Left renal cortex interstitium (tissue), 4 donors: ENCODE results near the gene TBC1D16. TPM values are rescaled to one million over a fixed set of nuclear protein-coding genes. Genes with fewer than 3 reads are reported as not detected.
"Not testable (repeated sequence)": the region's sequence is repeated elsewhere in the genome, so short reads cannot be mapped to it uniquely, and the experiment has no call there.

Source experiments
- DNase-seq, 4 donors: peaks; one replicate each; pipeline ENCODE4 v3.0.0-alpha.2; 2013; ENCODE audit warnings: low read depth in 4 of 4, low spot score in 2 of 4, missing footprints in 1 of 4
- polyA plus RNA-seq, 4 donors: library from polyadenylated mRNA; unstranded; fragments of 120-200 nt; gene quantifications; one replicate each; pipeline ENCODE4 v1.2.1, GENCODE V29; 2013; ENCODE audit not compliant: insufficient read length in 4 of 4

Gene TBC1D16
- polyA plus RNA-seq, 4 donors = 28.0 to 37.1 (median 33.9) TPM

DNA sequence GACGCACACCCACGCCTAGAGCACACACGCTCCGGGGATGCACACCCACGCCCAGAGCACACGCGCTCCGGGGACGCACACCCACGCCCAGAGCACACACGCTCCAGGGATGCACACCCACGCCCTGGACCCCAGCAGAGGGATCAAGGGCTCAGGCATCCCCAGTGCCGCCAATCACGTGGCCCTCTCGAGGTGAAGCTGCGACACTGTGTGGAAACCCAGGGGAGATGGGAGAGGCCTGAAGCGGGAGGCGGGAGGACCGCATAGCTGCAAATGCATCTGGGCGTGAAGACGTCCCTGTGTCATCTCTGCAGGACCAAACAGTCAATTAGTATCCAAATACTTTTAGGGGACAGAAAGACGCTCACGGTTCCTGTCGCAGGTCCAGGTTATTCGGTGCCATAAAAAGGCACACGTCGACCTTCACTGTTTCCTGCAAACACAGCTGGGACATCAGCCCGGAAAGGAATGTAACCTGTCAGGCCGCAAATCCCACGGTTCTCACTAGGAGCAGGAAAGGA, 56.4 kb downstream of the TBC1D16 start:
- no peak for DNase-seq

DNA sequence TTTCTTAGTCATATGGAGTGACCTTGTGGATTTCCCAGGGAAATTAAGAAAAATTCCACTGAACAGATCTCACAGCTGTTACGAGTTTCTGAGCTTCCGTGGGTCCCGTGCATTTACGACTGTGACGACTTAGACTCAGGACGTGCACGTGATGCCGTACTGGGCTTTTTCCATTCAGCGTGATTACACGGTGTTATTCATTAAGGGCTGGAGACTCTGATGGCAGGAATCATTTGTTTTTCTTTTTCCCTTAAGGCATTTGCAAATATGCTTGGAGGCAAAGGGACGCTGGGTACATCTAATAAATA, 57.2 kb downstream of the TBC1D16 start:
- no peak for DNase-seq

DNA sequence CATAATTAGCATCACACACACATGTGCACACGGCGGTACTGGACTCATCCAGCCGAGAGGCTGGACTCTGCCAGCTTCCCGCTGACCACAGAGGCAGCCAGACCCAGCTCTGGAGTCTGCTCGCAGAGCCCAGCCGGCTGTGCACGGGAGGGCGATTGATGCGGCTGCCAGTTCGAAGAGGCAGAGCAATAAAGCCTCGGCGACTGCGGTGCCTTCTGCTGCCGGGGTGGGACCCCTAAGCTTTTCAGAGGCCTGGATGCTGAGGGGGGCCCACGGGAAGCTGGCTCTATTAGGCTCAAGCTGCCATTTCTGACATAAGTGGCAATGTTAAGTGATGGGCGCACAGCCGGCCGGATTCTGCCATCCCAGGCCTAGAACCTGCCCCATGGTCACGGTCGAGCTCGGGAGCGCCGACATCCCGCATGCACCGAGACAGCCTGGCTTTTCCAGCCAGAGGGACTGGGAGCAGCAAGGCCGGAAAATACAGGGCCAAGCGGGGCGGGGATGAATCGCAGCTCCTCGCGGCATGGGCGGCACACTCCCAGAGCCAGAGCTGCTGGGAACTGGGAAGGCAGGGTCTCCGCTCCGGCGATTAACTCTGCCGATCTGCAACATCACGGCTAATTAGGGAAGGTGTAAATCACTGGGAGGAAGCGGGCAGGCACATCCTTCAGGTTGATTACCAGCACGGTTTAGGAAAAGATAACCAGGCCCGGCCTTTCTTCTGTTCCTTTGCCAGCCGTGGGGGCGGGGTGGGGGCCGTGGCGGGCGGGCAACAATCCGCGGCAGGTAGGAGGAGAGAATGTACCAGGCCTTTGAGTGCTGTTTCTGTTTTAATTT, 57.7 kb downstream of the TBC1D16 start:
- DNase-seq = no peak

DNA sequence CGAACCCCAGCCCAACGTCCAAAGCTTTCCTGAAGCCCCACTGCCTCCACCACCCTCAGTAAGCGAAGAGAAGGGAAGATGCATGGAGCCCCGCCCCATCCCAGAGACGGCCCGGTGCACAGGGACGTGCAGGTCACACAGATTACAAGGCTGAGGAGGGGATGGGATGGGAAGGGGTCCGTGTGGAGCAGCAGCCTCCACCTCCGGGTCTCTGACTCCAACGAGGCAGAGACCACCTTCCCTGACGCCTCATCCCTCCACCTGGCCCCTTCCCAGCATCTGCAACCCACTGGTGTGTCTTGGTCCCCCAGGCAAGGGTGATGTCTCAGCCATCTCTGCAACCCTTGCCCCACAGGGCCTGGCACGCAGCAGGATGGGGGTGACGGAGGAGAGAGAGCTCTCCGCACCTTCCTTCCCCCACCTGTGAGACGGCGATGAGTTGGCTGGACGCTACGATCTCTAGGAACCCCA, 58.5 kb downstream of the TBC1D16 start:
- no peak for DNase-seq

DNA sequence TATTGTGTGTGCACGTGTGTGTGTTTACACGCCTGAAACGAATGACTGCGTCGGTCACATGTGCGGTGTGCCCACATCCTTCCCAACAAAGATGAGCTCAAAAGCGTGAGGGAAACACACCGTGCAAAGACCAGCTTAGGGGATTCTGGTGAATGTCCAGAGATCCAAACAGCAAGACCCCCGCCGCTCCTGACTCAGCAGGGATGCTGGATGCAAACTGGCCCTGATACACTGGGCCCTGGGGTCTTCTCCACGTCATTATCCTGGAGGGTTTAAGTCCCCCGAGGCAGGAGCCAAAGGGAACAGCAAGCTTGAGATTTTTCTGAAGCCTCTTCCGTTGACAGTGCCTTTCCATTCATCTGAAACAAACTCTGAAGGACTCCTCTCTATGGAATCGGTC, 59.2 kb downstream of the TBC1D16 start:
- no peak for DNase-seq

DNA sequence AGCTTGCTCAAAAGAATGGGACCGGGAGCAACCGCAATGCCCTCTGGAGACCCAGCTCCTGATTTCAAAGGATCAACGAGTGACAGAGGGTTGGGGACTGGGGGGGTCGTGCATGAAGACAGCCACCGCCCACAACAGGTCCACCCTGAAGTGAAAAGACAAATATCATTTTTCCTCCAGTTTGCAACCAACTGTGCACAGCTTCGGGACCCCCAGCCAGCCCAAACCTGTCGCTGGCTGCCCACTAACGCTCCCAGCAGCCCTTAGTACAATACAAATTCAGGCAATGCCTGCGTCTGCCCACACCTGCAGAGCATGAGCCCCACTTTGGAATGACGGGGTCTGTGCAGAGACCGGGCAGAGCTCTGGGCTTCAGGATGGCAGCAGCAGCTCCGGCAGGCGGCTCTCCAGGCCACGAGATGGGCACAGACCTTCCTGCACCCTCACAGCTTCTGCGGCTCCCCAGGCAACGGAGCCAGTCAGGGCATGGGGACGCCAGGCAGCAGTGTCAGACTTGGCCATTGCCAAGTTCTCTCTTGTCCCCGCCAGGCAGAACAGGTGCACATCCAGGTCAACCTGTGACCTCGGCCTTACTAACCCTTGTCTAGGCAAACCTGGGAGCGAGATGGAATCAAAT, 60.1 kb downstream of the TBC1D16 start:
- no peak for DNase-seq

DNA sequence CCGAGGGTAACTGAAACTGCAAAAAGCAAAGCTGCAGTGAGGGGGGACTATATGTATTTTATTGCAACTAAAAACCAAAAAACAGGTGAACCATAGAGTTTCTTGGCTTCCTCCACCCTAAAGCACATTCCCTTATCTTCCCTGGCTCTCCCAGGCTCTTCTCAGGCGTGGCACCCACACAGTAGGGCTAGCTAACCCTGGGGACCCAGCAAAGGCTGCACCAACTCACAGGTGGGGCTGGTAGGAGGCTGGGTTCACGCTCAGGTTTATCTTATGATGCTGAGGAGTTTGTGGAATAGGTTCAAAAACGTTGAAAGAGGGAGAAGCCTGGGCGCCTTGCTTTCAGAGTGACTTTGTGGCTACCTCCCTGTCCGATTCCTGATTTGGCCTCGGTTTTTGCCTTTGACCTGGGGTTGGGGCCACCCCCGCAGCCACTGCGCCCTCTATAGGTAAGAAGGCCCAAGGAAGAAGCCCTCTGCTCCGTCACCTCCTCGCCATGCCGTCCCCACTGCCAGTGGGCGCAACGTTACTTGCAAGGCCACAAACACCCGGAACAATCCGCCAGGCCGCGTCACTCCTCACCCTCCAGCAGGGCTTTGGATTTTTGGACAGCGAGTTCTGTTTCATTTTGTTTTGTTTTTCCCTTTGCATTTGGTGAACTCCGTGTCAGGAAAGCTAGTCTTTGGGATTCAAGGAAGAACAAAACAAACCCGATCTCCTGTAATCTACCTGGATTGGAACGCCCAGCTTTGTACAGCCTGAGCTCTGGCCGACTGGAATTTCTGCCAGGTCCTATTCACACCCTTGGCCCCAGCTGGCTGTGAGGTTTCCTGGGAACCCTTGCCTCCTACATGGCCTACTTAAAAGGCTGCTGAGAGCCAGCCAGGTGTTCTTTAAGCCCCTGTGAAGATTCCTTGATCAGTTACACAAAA, 60.8 kb downstream of the TBC1D16 start:
- DNase-seq = no peak

GRCh38 chr17:79971651-79972050, 64.0 kb downstream of the TBC1D16 start:
- DNase-seq = no peak

DNA sequence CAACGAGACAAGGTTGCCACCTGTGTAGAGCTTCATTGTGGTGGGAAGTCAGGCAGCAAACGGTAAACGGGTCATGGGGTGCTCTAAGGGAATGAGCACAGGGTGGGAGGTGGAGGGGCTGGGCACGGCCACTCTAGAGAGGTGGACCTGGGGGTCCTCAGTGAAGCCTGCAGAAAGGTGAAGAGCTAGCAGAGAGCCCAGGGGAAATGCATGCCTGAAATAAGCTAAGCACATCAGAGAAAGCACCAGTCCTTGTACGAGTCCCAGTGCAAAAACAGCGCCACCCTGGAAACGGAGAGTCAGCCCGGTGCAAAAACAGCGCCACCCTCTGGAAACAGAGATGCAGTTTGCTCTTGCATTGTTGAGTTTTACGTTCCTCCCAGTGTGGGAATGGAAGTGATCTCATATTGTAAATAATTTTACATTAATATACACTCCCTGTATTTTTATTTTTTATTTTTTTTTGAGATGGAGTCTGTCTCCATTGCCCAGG, 65.0 kb downstream of the TBC1D16 start:
- no peak for DNase-seq

- no peak for DNase-seq
Measured at GRCh38 chr17:79969906-79970305, 65.8 kb downstream of the TBC1D16 start.

DNA sequence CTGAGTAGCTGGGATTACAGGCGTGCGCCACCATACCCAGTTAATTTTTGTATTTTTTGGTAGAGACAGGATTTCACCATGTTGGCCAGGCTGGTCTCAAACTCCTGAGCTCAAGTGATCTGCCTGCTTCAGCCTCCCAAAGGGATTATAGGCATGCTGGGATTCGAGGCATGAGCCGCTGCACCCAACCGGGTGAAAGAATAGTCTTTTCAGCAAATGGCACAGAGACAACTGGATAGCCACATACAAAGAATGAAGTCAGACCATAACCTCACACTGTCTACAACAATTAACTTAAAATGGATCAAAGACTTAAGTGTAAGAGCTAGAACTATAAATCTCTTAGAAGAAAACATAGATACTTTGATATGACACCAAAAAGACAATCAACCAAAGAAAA, 67.6 kb downstream of the TBC1D16 start:
- no peak for DNase-seq

- DNase-seq = no peak
Measured at GRCh38 chr17:79966681-79967080, 69.0 kb downstream of the TBC1D16 start.

- DNase-seq = no peak
Measured at GRCh38 chr17:79965806-79966205, 69.9 kb downstream of the TBC1D16 start.

- not testable (repeated sequence) for DNase-seq
Measured at GRCh38 chr17:79962467-79962866, 73.2 kb downstream of the TBC1D16 start.

GRCh38 chr17:79961567-79961966, 74.1 kb downstream of the TBC1D16 start:
- DNase-seq = not testable (repeated sequence)

- DNase-seq = no peak
Measured at GRCh38 chr17:79960788-79961522, 74.7 kb downstream of the TBC1D16 start.

GRCh38 chr17:79959042-79959441, 76.6 kb downstream of the TBC1D16 start:
- no peak for DNase-seq

GRCh38 chr17:79956853-79957252, 78.8 kb downstream of the TBC1D16 start:
- no peak for DNase-seq

- not testable (repeated sequence) for DNase-seq
Measured at GRCh38 chr17:79956441-79956735, 79.3 kb downstream of the TBC1D16 start.
